Parathyroid adenoma (tissue), 2 donors: ENCODE measurements around the gene IQCE.

Source experiments
- H2AFZ ChIP-seq: fragments of 300-600 bp; sonication (generic); one replicate; pipeline ENCODE4 v1.7.0; 2017; ENCODE audit warnings: antibody characterized with exemption, mild to moderate bottlenecking
- H3K27ac ChIP-seq: fragments of 300-600 bp; sonication (generic); one replicate; pipeline ENCODE4 v1.7.0; 2017
- H3K27me3 ChIP-seq: fragments of 300-600 bp; sonication (generic); one replicate; pipeline ENCODE4 v1.7.0; 2017; ENCODE audit warnings: low read length; ENCODE audit not compliant: control insufficient read depth, insufficient read depth
- H3K36me3 ChIP-seq: fragments of 300-600 bp; sonication (generic); one replicate; pipeline ENCODE4 v1.7.0; 2017; ENCODE audit warnings: low read length; ENCODE audit not compliant: control insufficient read depth, insufficient read depth
- H3K4me1 ChIP-seq: fragments of 300-600 bp; sonication (generic); one replicate; pipeline ENCODE4 v1.7.0; 2017; ENCODE audit warnings: control low read depth
- H3K4me2 ChIP-seq: fragments of 300-600 bp; sonication (generic); one replicate; pipeline ENCODE4 v1.7.0; 2017; ENCODE audit warnings: low read length
- H3K4me3 ChIP-seq: fragments of 300-600 bp; sonication (generic); one replicate; pipeline ENCODE4 v1.7.0; 2017; ENCODE audit warnings: low read depth, low read length
- H3K79me2 ChIP-seq: fragments of 300-600 bp; sonication (generic); one replicate; pipeline ENCODE4 v1.7.0; 2017; ENCODE audit warnings: control low read depth
- H3K9ac ChIP-seq: fragments of 300-600 bp; sonication (generic); one replicate; pipeline ENCODE4 v1.7.0; 2017; ENCODE audit warnings: mild to moderate bottlenecking
- H3K9me3 ChIP-seq: fragments of 300-600 bp; sonication (generic); one replicate; pipeline ENCODE4 v1.7.0; 2017; ENCODE audit warnings: low read length; ENCODE audit not compliant: control insufficient read depth
- CTCF ChIP-seq: fragments of 300-600 bp; sonication (generic); IDR thresholded peaks from one replicate; pipeline ENCODE4 v1.7.0; 2017; ENCODE audit warnings: antibody characterized with exemption, mild to moderate bottlenecking
- donor health status: primary hyperparathyroidism.

Gene IQCE

GRCh38 chr7:2657208-2657607 lies 98.4 kb downstream of the IQCE start:
- Histone ChIP-seq H2AFZ (no peak overlapping the region), H3K4me2 (no peak overlapping the region), H3K36me3 (no peaks in the 10 kb centered on the region), H3K4me1 (no peaks in the 10 kb centered on the region), H3K79me2 (no peaks in the 10 kb centered on the region), H3K27me3 (no peaks in the 10 kb centered on the region), H3K27ac (no peak overlapping the region), H3K9ac (no peak overlapping the region), H3K9me3 (no peaks in the 10 kb centered on the region), H3K4me3 (no peak overlapping the region)
- TF ChIP-seq CTCF = no peak

GRCh38 chr7:2657920-2658671 lies 99.3 kb downstream of the IQCE start:
- H3K27ac ChIP-seq = no peak overlapping the region
- H3K4me3 ChIP-seq = no peak overlapping the region
- H2AFZ ChIP-seq = no peak overlapping the region
- no peak overlapping the region for H3K9ac ChIP-seq
- H3K9me3 ChIP-seq = no peaks in the 10 kb centered on the region
- no peaks in the 10 kb centered on the region for H3K36me3 ChIP-seq
- H3K4me2 ChIP-seq = no peak overlapping the region
- no peaks in the 10 kb centered on the region for H3K4me1 ChIP-seq
- TF ChIP-seq CTCF = no peak
- H3K27me3 ChIP-seq = no peaks in the 10 kb centered on the region
- H3K79me2 ChIP-seq = no peaks in the 10 kb centered on the region

- H3K27me3 ChIP-seq = no peaks in the 10 kb centered on the region
- no peak overlapping the region for H3K4me2 ChIP-seq
- no peaks in the 10 kb centered on the region for H3K4me1 ChIP-seq
- H3K9ac ChIP-seq = no peak overlapping the region
- H3K27ac ChIP-seq = no peak overlapping the region
- no peak overlapping the region for H3K4me3 ChIP-seq
- no peaks in the 10 kb centered on the region for H3K79me2 ChIP-seq
- no peaks in the 10 kb centered on the region for H3K36me3 ChIP-seq
- TF ChIP-seq CTCF = no peak
- H2AFZ ChIP-seq = no peak overlapping the region
- no peaks in the 10 kb centered on the region for H3K9me3 ChIP-seq
These were observed 100.2 kb downstream of the IQCE start for GRCh38 chr7:2658941-2659340.

GRCh38 chr7:2659556-2660358 lies 101.0 kb downstream of the IQCE start:
- Histone ChIP-seq H3K9me3 (no peaks in the 10 kb centered on the region), H2AFZ (no peak overlapping the region), H3K4me3 (no peak overlapping the region), H3K4me2 (no peak overlapping the region), H3K27me3 (no peaks in the 10 kb centered on the region), H3K27ac (no peak overlapping the region), H3K4me1 (no peaks in the 10 kb centered on the region), H3K9ac (no peak overlapping the region), H3K36me3 (no peaks in the 10 kb centered on the region), H3K79me2 (no peaks in the 10 kb centered on the region)
- no peak for TF ChIP-seq CTCF
